BJ (cell line): ENCODE measurements around the gene SIRT1. TPM values are rescaled to one million over a fixed set of nuclear protein-coding genes. Genes with fewer than 3 reads are reported as not detected.
"Not testable (repeated sequence)": the region's sequence is repeated elsewhere in the genome, so short reads cannot be mapped to it uniquely, and the experiment has no call there.

Source experiments
- CTCF ChIA-PET: fragments of 350-600 bp; formaldehyde crosslinking; extraction: SDS; loops from one replicate; lab custom pipeline; 2021; ENCODE audit warnings: antibody characterized with exemption, inconsistent platforms; lab: Yijun Ruan, JAX
- POLR2A ChIA-PET: fragments of 300-600 bp; sonication (Branson Sonifier 250); formaldehyde crosslinking; extraction: SDS; loops from one replicate; lab custom pipeline; 2021; ENCODE audit warnings: antibody characterized with exemption; lab: Charles Lee
- DNase-seq: peaks from one replicate; pipeline ENCODE4 v3.0.0-alpha.2; 2011; ENCODE audit warnings: low read depth
- H3K27me3 ChIP-seq: 2 replicates; pipeline ENCODE4 v1.6.0; 2011; ENCODE audit warnings: low read length; ENCODE audit not compliant: control insufficient read depth, insufficient read depth
- H3K36me3 ChIP-seq: 2 replicates; pipeline ENCODE4 v1.5.1; 2011; ENCODE audit warnings: low read length; ENCODE audit not compliant: control insufficient read depth, insufficient read depth
- H3K4me3 ChIP-seq: 2 replicates; pipeline ENCODE4 v1.5.1; 2011; ENCODE audit warnings: low read depth, mild to moderate bottlenecking, control low read depth, low read length
- CTCF ChIP-seq: IDR thresholded peaks from 2 replicates; pipeline ENCODE4 v1.5.1; 2011; ENCODE audit warnings: low read depth, mild to moderate bottlenecking, control low read depth, inconsistent platforms, low read length, moderate library complexity; ENCODE audit not compliant: insufficient read depth
- polyA plus RNA-seq: library from polyadenylated mRNA; depleted of rRNA; stranded (reverse); fragments of >200 nt; gene quantifications from 2 replicates; pipeline ENCODE4 v1.2.3, GENCODE V29; 2011; rRNA removed
- small RNA-seq: library from RNA; depleted of rRNA; stranded (forward); fragments of <200 nt; gene quantifications from one replicate; pipeline ENCODE3, GENCODE V24; 2012; ENCODE audit warnings: low replicate concordance, low read depth; ENCODE audit not compliant: insufficient read length

SIRT1 gene
- polyA plus RNA-seq, 1 experiment = 4.8 TPM

GRCh38 chr10:67943917-67944316, 59.5 kb downstream of the SIRT1 start:
- H3K27me3 ChIP-seq = no peaks in the 10 kb centered on the region
- no peak overlapping the region for H3K4me3 ChIP-seq
- CTCF ChIA-PET = no interaction called here
- DNase-seq = no peak
- H3K36me3 ChIP-seq = peaks cover 5% of the 10 kb centered on the region; the same call in 1 of the 2 replicates
- TF ChIP-seq CTCF = no peak
- POLR2A ChIA-PET = no interaction called here

- no peak for DNase-seq
- POLR2A ChIA-PET = no interaction called here
- Histone ChIP-seq H3K4me3 (no peak overlapping the region), H3K36me3 (peaks cover under 1% of the 10 kb centered on the region; the same call in 1 of the 2 replicates), H3K27me3 (no peaks in the 10 kb centered on the region)
- no peak for TF ChIP-seq CTCF
- CTCF ChIA-PET = no interaction called here
These were observed 71.2 kb downstream of the SIRT1 start for GRCh38 chr10:67955614-67956013.

GRCh38 chr10:67959839-67960476, 75.5 kb downstream of the SIRT1 start:
- no peak for DNase-seq
- TF ChIP-seq CTCF = no peak
- H3K4me3 ChIP-seq = no peak overlapping the region
- ChIA-PET CTCF (interaction anchor here (0.8 to 1.5 kb wide), 2 partner anchors 8 to 28 kb away, joined by 3 to 4 read pairs; no protein-coding TSS in a partner anchor), POLR2A (no interaction called here)
- H3K27me3 ChIP-seq = no peaks in the 10 kb centered on the region
- peaks cover 4% of the 10 kb centered on the region for H3K36me3 ChIP-seq

GRCh38 chr10:67965456-67965855, 81.0 kb downstream of the SIRT1 start:
- DNase-seq = no peak
- Histone ChIP-seq H3K36me3 (peaks cover 11% of the 10 kb centered on the region), H3K4me3 (no peak overlapping the region), H3K27me3 (no peaks in the 10 kb centered on the region)
- POLR2A ChIA-PET = no interaction called here
- no peak for TF ChIP-seq CTCF
- CTCF ChIA-PET = no interaction called here

GRCh38 chr10:67966035-67966434, 81.6 kb downstream of the SIRT1 start:
- CTCF ChIA-PET, H3K36me3 ChIP-seq: not testable (repeated sequence)

More at GRCh38 chr10:67966035-67966434, 81.6 kb downstream of the SIRT1 start:
- DNase-seq, POLR2A ChIA-PET, H3K27me3 ChIP-seq, H3K4me3 ChIP-seq: not testable (repeated sequence)

Small RNAs within 50 kb of the gene (small RNA-seq; reads per million reads assigned to genes)
- gene RNU6-523P = not detected

Other genes starting within 250 kb of the SIRT1 start
- gene CTNNA3, start 188.5 kb upstream of the SIRT1 start, polyA plus RNA-seq = not detected in 2 replicates
- 0.13 and 0.42 TPM in 2 replicates for gene DNAJC12, start 46.5 kb upstream of the SIRT1 start, polyA plus RNA-seq
- 23.4 and 59.1 TPM in 2 replicates for gene HERC4, start 190.6 kb downstream of the SIRT1 start, polyA plus RNA-seq
- gene MYPN, start 224.8 kb downstream of the SIRT1 start, polyA plus RNA-seq = 9.7 and 10.5 TPM in 2 replicates